ACC112 (cell line): ENCODE measurements around the gene PLEKHG4B.

Source experiments
- H2AFZ ChIP-seq: fragments of 200-600 bp; sonication (generic); one replicate; pipeline ENCODE4 v1.6.0; 2017; ENCODE audit warnings: antibody characterized with exemption, low read length; ENCODE audit not compliant: unreplicated experiment
- H3K27ac ChIP-seq: fragments of 200-600 bp; sonication (generic); 2 replicates; pipeline ENCODE4 v1.5.1; 2014; ENCODE audit warnings: low read depth, mild to moderate bottlenecking, antibody characterized with exemption, low read length, moderate library complexity
- H3K27me3 ChIP-seq: fragments of 200-600 bp; sonication (generic); 2 replicates; pipeline ENCODE4 v1.6.1; 2014; ENCODE audit warnings: mild to moderate bottlenecking, antibody characterized with exemption, low read length, moderate library complexity, mixed read lengths; ENCODE audit not compliant: insufficient read depth
- H3K36me3 ChIP-seq: fragments of 200-600 bp; sonication (generic); 2 replicates; pipeline ENCODE4 v1.6.1; 2016; ENCODE audit warnings: mild to moderate bottlenecking, antibody characterized with exemption, low read length, moderate library complexity, mixed read lengths; ENCODE audit not compliant: insufficient read depth
- H3K4me1 ChIP-seq: fragments of 200-600 bp; sonication (generic); one replicate; pipeline ENCODE4 v1.6.1; 2016; ENCODE audit warnings: low read length, mixed read lengths; ENCODE audit not compliant: insufficient read depth, unreplicated experiment, control insufficient read depth
- H3K4me3 ChIP-seq: fragments of 200-600 bp; sonication (generic); 2 replicates; pipeline ENCODE4 v1.5.1; 2014; ENCODE audit warnings: mild to moderate bottlenecking, low read depth, low read length
- H3K79me2 ChIP-seq: fragments of 200-600 bp; sonication (generic); one replicate; pipeline ENCODE4 v1.6.0; 2016; ENCODE audit warnings: low read length; ENCODE audit not compliant: control insufficient read depth, unreplicated experiment, insufficient read depth

Gene PLEKHG4B

GRCh38 chr5:137741-138140 lies 45.8 kb downstream of the PLEKHG4B start:
- Histone ChIP-seq H3K79me2 (no peaks in the 10 kb centered on the region), H3K4me3 (no peak overlapping the region), H2AFZ (no peak overlapping the region), H3K27ac (no peak overlapping the region), H3K27me3 (peaks cover 41% of the 10 kb centered on the region), H3K4me1 (no peaks in the 10 kb centered on the region), H3K36me3 (no peaks in the 10 kb centered on the region)

- Histone ChIP-seq H3K4me1 (no peaks in the 10 kb centered on the region), H2AFZ (no peak overlapping the region), H3K27me3 (peaks cover 36% of the 10 kb centered on the region), H3K4me3 (no peak overlapping the region), H3K27ac (no peak overlapping the region), H3K79me2 (no peaks in the 10 kb centered on the region), H3K36me3 (no peaks in the 10 kb centered on the region)
Measured at GRCh38 chr5:138936-139335, 47.0 kb downstream of the PLEKHG4B start.

- Histone ChIP-seq H3K36me3 (no peaks in the 10 kb centered on the region), H3K4me3 (no peak overlapping the region), H3K27ac (no peak overlapping the region), H3K4me1 (no peaks in the 10 kb centered on the region), H3K79me2 (no peaks in the 10 kb centered on the region), H2AFZ (no peak overlapping the region), H3K27me3 (peaks cover 43% of the 10 kb centered on the region)
Measured at GRCh38 chr5:139579-140442, 47.8 kb downstream of the PLEKHG4B start.

GRCh38 chr5:140443-140829 lies 48.5 kb downstream of the PLEKHG4B start:
- Histone ChIP-seq H3K4me3 (no peak overlapping the region), H3K4me1 (no peaks in the 10 kb centered on the region), H2AFZ (no peak overlapping the region), H3K79me2 (no peaks in the 10 kb centered on the region), H3K27ac (no peak overlapping the region), H3K27me3 (peaks cover 44% of the 10 kb centered on the region), H3K36me3 (no peaks in the 10 kb centered on the region)

- Histone ChIP-seq H3K79me2 (no peaks in the 10 kb centered on the region), H3K36me3 (no peaks in the 10 kb centered on the region), H3K4me1 (no peaks in the 10 kb centered on the region), H3K27ac (no peak overlapping the region), H3K27me3 (peaks cover 39% of the 10 kb centered on the region), H2AFZ (no peak overlapping the region), H3K4me3 (no peak overlapping the region)
Measured at GRCh38 chr5:141211-141610, 49.2 kb downstream of the PLEKHG4B start.

- H3K27me3 ChIP-seq: peaks cover 33% of the 10 kb centered on the region
- no peaks in the 10 kb centered on the region for H3K36me3 ChIP-seq
- H3K4me1 ChIP-seq: no peaks in the 10 kb centered on the region
- no peak overlapping the region for H3K4me3 ChIP-seq
- no peaks in the 10 kb centered on the region for H3K79me2 ChIP-seq
- no peak overlapping the region for H2AFZ ChIP-seq
- no peak overlapping the region for H3K27ac ChIP-seq
Measured at GRCh38 chr5:141761-142160, 49.8 kb downstream of the PLEKHG4B start.

- Histone ChIP-seq H3K79me2 (no peaks in the 10 kb centered on the region), H3K4me3 (no peak overlapping the region), H3K36me3 (no peaks in the 10 kb centered on the region), H2AFZ (no peak overlapping the region), H3K27ac (no peak overlapping the region), H3K4me1 (no peaks in the 10 kb centered on the region), H3K27me3 (peaks cover 28% of the 10 kb centered on the region)
Measured at GRCh38 chr5:142246-142810, 50.4 kb downstream of the PLEKHG4B start.

- H3K4me1 ChIP-seq: no peaks in the 10 kb centered on the region
- H3K79me2 ChIP-seq: no peaks in the 10 kb centered on the region
- no peak overlapping the region for H3K4me3 ChIP-seq
- H3K27me3 ChIP-seq: peaks cover 31% of the 10 kb centered on the region
- H3K36me3 ChIP-seq: no peaks in the 10 kb centered on the region
- H3K27ac ChIP-seq: no peak overlapping the region
- no peak overlapping the region for H2AFZ ChIP-seq
Measured at GRCh38 chr5:143041-143440, 51.1 kb downstream of the PLEKHG4B start.

- no peaks in the 10 kb centered on the region for H3K79me2 ChIP-seq
- peaks cover 26% of the 10 kb centered on the region for H3K27me3 ChIP-seq
- H3K4me1 ChIP-seq: peaks cover 6% of the 10 kb centered on the region
- no peak overlapping the region for H3K27ac ChIP-seq
- H3K4me3 ChIP-seq: no peak overlapping the region
- no peak overlapping the region for H2AFZ ChIP-seq
- no peaks in the 10 kb centered on the region for H3K36me3 ChIP-seq
Measured at GRCh38 chr5:144941-145340, 53.0 kb downstream of the PLEKHG4B start.

GRCh38 chr5:145585-146323 lies 53.8 kb downstream of the PLEKHG4B start:
- H3K27me3 ChIP-seq: peaks cover 26% of the 10 kb centered on the region

More at GRCh38 chr5:145585-146323, 53.8 kb downstream of the PLEKHG4B start:
- Histone ChIP-seq H3K79me2 (no peaks in the 10 kb centered on the region), H3K27ac (no peak overlapping the region), H3K4me3 (no peak overlapping the region), H3K4me1 (peaks cover 12% of the 10 kb centered on the region), H3K36me3 (no peaks in the 10 kb centered on the region), H2AFZ (no peak overlapping the region)
